Keratinocyte (primary cell): ENCODE results near the gene RMND1.

Experiments used
- CTCF ChIP-seq, 3 experiments: IDR thresholded peaks in 1 of 3; conservative IDR thresholded peaks in 1 of 3; optimal IDR thresholded peaks in 1 of 3; 2 replicates in 2 of 3; 3 replicates in 1 of 3; pipeline versions ENCODE3 to v1.5.1; 2011; ENCODE audit warnings: low read length in 3 of 3, mild to moderate bottlenecking in 3 of 3, moderate library complexity in 2 of 3, control low read depth in 1 of 3, inconsistent platforms in 1 of 3; ENCODE audit not compliant: insufficient read depth in 2 of 3; ENCODE audit errors: extremely low read depth in 1 of 3
- EZH2 ChIP-seq: IDR thresholded peaks from one replicate; pipeline ENCODE4 v1.6.1; 2012; ENCODE audit warnings: inconsistent platforms, mild to moderate bottlenecking, low read length, moderate library complexity

GRCh38 chr6:151499551-151499950, 47.6 kb upstream of the RMND1 start:
- TF ChIP-seq CTCF (optimal IDR thresholded peaks at IDR 0.05 in 1 of 3, IDR thresholded peaks at IDR 0.05 in 1 of 3, conservative IDR thresholded peaks at IDR 0.05 in 1 of 3; ENCODE audit: extremely low read depth in 1 of 3, insufficient read depth in 2 of 3, low read length in 3 of 3): no peak
- TF ChIP-seq EZH2: no peak
